ENCODE measurements around the gene SCGB1C2.

SCGB1C2 gene

GRCh38 chr17:170130-170670, 32.8 kb downstream of the SCGB1C2 start:
- Histone ChIP-seq H3K9ac (ENCODE audit: low read length in 5 of 5) (no peak overlapping the region), H3K36me3 (ENCODE audit: control insufficient read depth in 5 of 5, insufficient read depth in 5 of 5, low read length in 5 of 5) (peaks cover 0 to 12% (median 0%) of the 10 kb centered on the region in 5 donors), H3K9me3 (ENCODE audit: control insufficient read depth in 5 of 5, low read length in 5 of 5) (no peaks in the 10 kb centered on the region), H3K27ac (ENCODE audit: low read depth, low read length) (no peak overlapping the region), H3K4me3 (ENCODE audit: low read depth in 1 of 5, low read length in 5 of 5) (no peak overlapping the region), H3K4me1 (ENCODE audit: control insufficient read depth in 5 of 5, insufficient read depth in 5 of 5, low read length in 5 of 5) (no peaks in the 10 kb centered on the region), H3K27me3 (ENCODE audit: control insufficient read depth in 5 of 5, insufficient read depth in 4 of 5, low read length in 5 of 5) (peaks cover 0 to 8% (median 6%) of the 10 kb centered on the region in 5 donors)

GRCh38 chr17:171871-172270, 34.5 kb downstream of the SCGB1C2 start:
- Histone ChIP-seq H3K4me3 (ENCODE audit: low read depth in 1 of 5, low read length in 5 of 5) (no peak overlapping the region), H3K4me1 (ENCODE audit: control insufficient read depth in 5 of 5, insufficient read depth in 5 of 5, low read length in 5 of 5) (no peaks in the 10 kb centered on the region), H3K9me3 (ENCODE audit: control insufficient read depth in 5 of 5, low read length in 5 of 5) (no peaks in the 10 kb centered on the region), H3K27ac (ENCODE audit: low read depth, low read length) (no peak overlapping the region), H3K27me3 (ENCODE audit: control insufficient read depth in 5 of 5, insufficient read depth in 4 of 5, low read length in 5 of 5) (peaks cover 0 to 8% (median 6%) of the 10 kb centered on the region in 5 donors), H3K36me3 (ENCODE audit: control insufficient read depth in 5 of 5, insufficient read depth in 5 of 5, low read length in 5 of 5) (peaks cover 0 to 10% (median 0%) of the 10 kb centered on the region in 5 donors), H3K9ac (ENCODE audit: low read length in 5 of 5) (no peak overlapping the region)

GRCh38 chr17:172401-172800, 35.0 kb downstream of the SCGB1C2 start:
- H3K4me3 ChIP-seq (ENCODE audit: low read depth in 1 of 5, low read length in 5 of 5), result no peak overlapping the region

GRCh38 chr17:173166-173911, 36.0 kb downstream of the SCGB1C2 start:
- Histone ChIP-seq H3K27ac (ENCODE audit: low read depth, low read length) (no peak overlapping the region), H3K9ac (ENCODE audit: low read length in 5 of 5) (no peak overlapping the region), H3K4me1 (ENCODE audit: control insufficient read depth in 5 of 5, insufficient read depth in 5 of 5, low read length in 5 of 5) (peaks cover 0 to 7% (median 0%) of the 10 kb centered on the region in 5 donors), H3K36me3 (ENCODE audit: control insufficient read depth in 5 of 5, insufficient read depth in 5 of 5, low read length in 5 of 5) (peaks cover 0 to 10% (median 0%) of the 10 kb centered on the region in 5 donors), H3K4me3 (ENCODE audit: low read depth in 1 of 5, low read length in 5 of 5) (no peak overlapping the region), H3K27me3 (ENCODE audit: control insufficient read depth in 5 of 5, insufficient read depth in 4 of 5, low read length in 5 of 5) (peaks cover 8 to 11% (median 9%) of the 10 kb centered on the region in 5 donors), H3K9me3 (ENCODE audit: control insufficient read depth in 5 of 5, low read length in 5 of 5) (no peaks in the 10 kb centered on the region)

More at GRCh38 chr17:172401-172800, 35.0 kb downstream of the SCGB1C2 start:
- H3K4me1 ChIP-seq (ENCODE audit: control insufficient read depth in 5 of 5, insufficient read depth in 5 of 5, low read length in 5 of 5), result no peaks in the 10 kb centered on the region
- H3K9me3 ChIP-seq (ENCODE audit: control insufficient read depth in 5 of 5, low read length in 5 of 5), result no peaks in the 10 kb centered on the region
- H3K27me3 ChIP-seq (ENCODE audit: control insufficient read depth in 5 of 5, insufficient read depth in 4 of 5, low read length in 5 of 5), result peaks cover 3 to 8% (median 6%) of the 10 kb centered on the region in 5 donors
- H3K9ac ChIP-seq (ENCODE audit: low read length in 5 of 5), result no peak overlapping the region
- no peak overlapping the region for H3K27ac ChIP-seq (ENCODE audit: low read depth, low read length)
- peaks cover 0 to 10% (median 0%) of the 10 kb centered on the region in 5 donors for H3K36me3 ChIP-seq (ENCODE audit: control insufficient read depth in 5 of 5, insufficient read depth in 5 of 5, low read length in 5 of 5)

- H3K9ac ChIP-seq (ENCODE audit: low read length in 5 of 5), result no peak overlapping the region
- H3K36me3 ChIP-seq (ENCODE audit: control insufficient read depth in 5 of 5, insufficient read depth in 5 of 5, low read length in 5 of 5), result peaks cover 0 to 8% (median 0%) of the 10 kb centered on the region in 5 donors
- peaks cover 17 to 28% (median 25%) of the 10 kb centered on the region in 5 donors for H3K27me3 ChIP-seq (ENCODE audit: control insufficient read depth in 5 of 5, insufficient read depth in 4 of 5, low read length in 5 of 5)
- H3K9me3 ChIP-seq (ENCODE audit: control insufficient read depth in 5 of 5, low read length in 5 of 5), result no peaks in the 10 kb centered on the region
- H3K4me3 ChIP-seq (ENCODE audit: low read depth in 1 of 5, low read length in 5 of 5), result no peak overlapping the region
- no peak overlapping the region for H3K27ac ChIP-seq (ENCODE audit: low read depth, low read length)
- H3K4me1 ChIP-seq (ENCODE audit: control insufficient read depth in 5 of 5, insufficient read depth in 5 of 5, low read length in 5 of 5), result peaks cover 0 to 35% (median 11%) of the 10 kb centered on the region in 5 donors
Measured at GRCh38 chr17:177155-177554, 39.8 kb downstream of the SCGB1C2 start.

GRCh38 chr17:177762-178161, 40.4 kb downstream of the SCGB1C2 start:
- H3K27ac ChIP-seq (ENCODE audit: low read depth, low read length), result no peak overlapping the region
- H3K36me3 ChIP-seq (ENCODE audit: control insufficient read depth in 5 of 5, insufficient read depth in 5 of 5, low read length in 5 of 5), result peaks cover 0 to 8% (median 0%) of the 10 kb centered on the region in 5 donors
- H3K9ac ChIP-seq (ENCODE audit: low read length in 5 of 5), result no peak overlapping the region
- H3K4me1 ChIP-seq (ENCODE audit: control insufficient read depth in 5 of 5, insufficient read depth in 5 of 5, low read length in 5 of 5), result peaks cover 1 to 41% (median 15%) of the 10 kb centered on the region in 5 donors
- peaks cover 19 to 32% (median 29%) of the 10 kb centered on the region in 5 donors for H3K27me3 ChIP-seq (ENCODE audit: control insufficient read depth in 5 of 5, insufficient read depth in 4 of 5, low read length in 5 of 5)
- no peak overlapping the region for H3K4me3 ChIP-seq (ENCODE audit: low read depth in 1 of 5, low read length in 5 of 5)
- H3K9me3 ChIP-seq (ENCODE audit: control insufficient read depth in 5 of 5, low read length in 5 of 5), result no peaks in the 10 kb centered on the region

GRCh38 chr17:178292-179065, 41.1 kb downstream of the SCGB1C2 start:
- H3K9me3 ChIP-seq (ENCODE audit: control insufficient read depth in 5 of 5, low read length in 5 of 5), result no peaks in the 10 kb centered on the region
- peaks cover 17 to 36% (median 32%) of the 10 kb centered on the region in 5 donors for H3K27me3 ChIP-seq (ENCODE audit: control insufficient read depth in 5 of 5, insufficient read depth in 4 of 5, low read length in 5 of 5)
- peaks cover 1 to 47% (median 15%) of the 10 kb centered on the region in 5 donors for H3K4me1 ChIP-seq (ENCODE audit: control insufficient read depth in 5 of 5, insufficient read depth in 5 of 5, low read length in 5 of 5)
- no peak overlapping the region for H3K27ac ChIP-seq (ENCODE audit: low read depth, low read length)
- H3K36me3 ChIP-seq (ENCODE audit: control insufficient read depth in 5 of 5, insufficient read depth in 5 of 5, low read length in 5 of 5), result peaks cover 0 to 4% (median 0%) of the 10 kb centered on the region in 5 donors
- H3K9ac ChIP-seq (ENCODE audit: low read length in 5 of 5), result peak overlapping the region in 2 of 5 donors; percentile 7 to 15
- H3K4me3 ChIP-seq (ENCODE audit: low read depth in 1 of 5, low read length in 5 of 5), result peak overlapping the region in 2 of 5 donors; percentile 59 to 70

GRCh38 chr17:179066-179432, 41.7 kb downstream of the SCGB1C2 start:
- H3K9ac ChIP-seq (ENCODE audit: low read length in 5 of 5), result peak overlapping the region in 2 of 5 donors; percentile 15 to 72
- peak overlapping the region in 3 of 5 donors; percentile 59 to 70 (median 63) for H3K4me3 ChIP-seq (ENCODE audit: low read depth in 1 of 5, low read length in 5 of 5)

GRCh38 chr17:179781-180380, 42.5 kb downstream of the SCGB1C2 start:
- Histone ChIP-seq H3K4me3 (ENCODE audit: low read depth in 1 of 5, low read length in 5 of 5) (peak overlapping the region in 3 of 5 donors; percentile 59 to 70 (median 63)), H3K9me3 (ENCODE audit: control insufficient read depth in 5 of 5, low read length in 5 of 5) (no peaks in the 10 kb centered on the region), H3K4me1 (ENCODE audit: control insufficient read depth in 5 of 5, insufficient read depth in 5 of 5, low read length in 5 of 5) (peaks cover 1 to 47% (median 15%) of the 10 kb centered on the region in 5 donors), H3K27me3 (ENCODE audit: control insufficient read depth in 5 of 5, insufficient read depth in 4 of 5, low read length in 5 of 5) (peaks cover 20 to 42% (median 35%) of the 10 kb centered on the region in 5 donors), H3K36me3 (ENCODE audit: control insufficient read depth in 5 of 5, insufficient read depth in 5 of 5, low read length in 5 of 5) (peaks cover 0 to 4% (median 0%) of the 10 kb centered on the region in 5 donors), H3K27ac (ENCODE audit: low read depth, low read length) (peak overlapping the region; percentile 11), H3K9ac (ENCODE audit: low read length in 5 of 5) (peak overlapping the region in 2 of 5 donors; percentile 56 to 72)

More at GRCh38 chr17:179066-179432, 41.7 kb downstream of the SCGB1C2 start:
- Histone ChIP-seq H3K9me3 (ENCODE audit: control insufficient read depth in 5 of 5, low read length in 5 of 5) (no peaks in the 10 kb centered on the region), H3K4me1 (ENCODE audit: control insufficient read depth in 5 of 5, insufficient read depth in 5 of 5, low read length in 5 of 5) (peaks cover 1 to 47% (median 15%) of the 10 kb centered on the region in 5 donors), H3K27ac (ENCODE audit: low read depth, low read length) (peak overlapping the region; percentile 11), H3K36me3 (ENCODE audit: control insufficient read depth in 5 of 5, insufficient read depth in 5 of 5, low read length in 5 of 5) (peaks cover 0 to 4% (median 0%) of the 10 kb centered on the region in 5 donors), H3K27me3 (ENCODE audit: control insufficient read depth in 5 of 5, insufficient read depth in 4 of 5, low read length in 5 of 5) (peaks cover 19 to 40% (median 35%) of the 10 kb centered on the region in 5 donors)
